HG03060 (cell line): ENCODE measurements around the gene DBI.
"Not testable (repeated sequence)": the region's sequence is repeated elsewhere in the genome, so short reads cannot be mapped to it uniquely, and the experiment has no call there.

Experiments used
- ATAC-seq: cut with Tn5 transposase; IDR thresholded peaks from one replicate; pipeline ENCODE4 v1.9.1; 2021; ENCODE audit warnings: low read depth, moderate number of reproducible peaks; ENCODE audit not compliant: unreplicated experiment

The DBI gene

GRCh38 chr2:119364798-119365197 lies 2.0 kb upstream of the DBI start:
- no peak for ATAC-seq

DNA sequence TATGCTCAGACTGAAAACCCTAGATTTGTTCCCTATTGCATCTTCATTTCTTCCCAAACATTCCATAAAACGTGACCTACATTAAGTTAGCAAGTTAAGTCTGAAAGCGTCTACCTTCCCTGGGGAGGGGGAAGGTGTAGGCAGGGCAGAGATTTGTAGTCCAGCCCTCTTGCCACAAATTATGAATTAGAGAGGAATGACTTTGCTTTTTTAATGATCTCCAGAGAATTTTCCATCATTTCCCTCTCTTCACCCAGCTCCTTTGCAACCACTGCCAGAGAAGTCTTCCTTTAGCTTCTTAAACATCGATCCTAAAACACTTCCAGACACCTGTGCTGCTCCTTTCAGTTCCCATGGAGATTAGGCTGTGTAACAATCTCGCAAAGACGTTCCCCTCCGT lies 1.3 kb upstream of the DBI start:
- ATAC-seq, result no peak

GRCh38 chr2:119366161-119366648 lies 572 bp upstream of the DBI start:
- ATAC-seq, result peak; percentile 1

DNA sequence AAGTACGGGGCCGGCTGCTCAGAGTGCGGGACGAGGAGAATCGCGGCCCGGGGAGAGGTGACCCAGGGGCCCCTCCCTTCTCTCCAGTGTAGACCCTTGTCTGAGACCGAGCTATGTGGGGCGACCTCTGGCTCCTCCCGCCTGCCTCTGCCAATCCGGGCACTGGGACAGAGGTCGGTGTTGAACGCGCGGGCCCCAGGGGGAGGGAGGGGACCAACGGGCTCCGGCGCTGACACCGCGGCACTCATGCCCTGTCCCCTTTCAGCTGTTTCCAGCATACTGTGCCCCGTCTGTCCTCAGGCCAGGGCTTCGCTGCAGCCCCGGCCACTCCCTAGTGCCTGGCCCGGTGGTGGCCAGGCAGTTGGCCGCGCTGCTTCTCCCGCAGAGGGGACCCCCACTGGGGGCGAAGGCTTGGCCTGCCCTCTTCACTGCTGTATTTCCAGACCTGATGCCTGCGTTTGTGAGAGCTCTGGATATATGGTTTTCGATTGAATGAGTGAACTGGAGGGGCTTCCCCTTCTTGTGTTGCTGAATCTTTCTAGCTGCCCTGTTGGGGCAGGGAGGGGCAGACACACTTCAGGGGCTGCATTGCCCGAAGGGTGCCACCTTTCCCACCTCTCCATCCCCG lies 809 bp downstream of the DBI start:
- ATAC-seq, result no peak

DNA sequence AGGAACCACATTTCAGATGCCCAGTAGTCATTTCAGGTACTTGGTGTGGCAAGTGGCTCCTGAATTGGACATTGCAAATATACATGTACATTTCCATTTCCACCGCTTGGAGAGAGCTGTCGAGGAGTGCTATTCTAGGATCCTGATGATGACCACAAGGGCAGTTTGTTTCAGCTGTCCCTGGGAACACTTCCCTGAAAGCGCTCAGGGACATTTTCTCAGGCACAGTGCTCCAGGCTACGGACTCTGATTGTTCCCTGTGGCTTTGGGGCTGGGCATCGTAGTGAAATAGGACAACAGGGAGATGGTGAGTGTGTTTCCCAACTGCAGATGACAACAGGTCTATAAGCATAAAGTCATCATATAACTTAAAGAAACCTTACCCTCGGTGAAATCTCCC lies 3.1 kb downstream of the DBI start:
- no peak for ATAC-seq

DNA sequence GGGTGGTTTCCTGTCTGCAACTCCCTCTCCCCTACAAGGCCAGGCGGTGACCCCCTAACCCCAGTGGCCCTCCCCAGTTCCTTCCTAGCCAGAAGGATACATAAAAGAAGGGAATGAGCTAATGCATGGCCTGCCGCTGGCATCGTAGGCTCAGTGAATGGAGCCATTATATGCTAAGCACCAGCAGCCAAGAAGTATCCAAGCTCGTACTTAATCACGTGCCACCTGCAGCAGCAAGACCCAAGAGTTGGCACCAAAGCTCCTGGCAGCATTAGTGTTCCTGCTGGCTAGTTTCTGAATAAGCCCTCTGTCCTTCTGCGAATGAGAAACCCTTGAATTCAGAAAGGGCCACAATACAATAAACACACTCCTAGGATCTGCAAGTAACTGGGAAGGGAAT lies 4.3 kb downstream of the DBI start:
- ATAC-seq, result no peak

DNA sequence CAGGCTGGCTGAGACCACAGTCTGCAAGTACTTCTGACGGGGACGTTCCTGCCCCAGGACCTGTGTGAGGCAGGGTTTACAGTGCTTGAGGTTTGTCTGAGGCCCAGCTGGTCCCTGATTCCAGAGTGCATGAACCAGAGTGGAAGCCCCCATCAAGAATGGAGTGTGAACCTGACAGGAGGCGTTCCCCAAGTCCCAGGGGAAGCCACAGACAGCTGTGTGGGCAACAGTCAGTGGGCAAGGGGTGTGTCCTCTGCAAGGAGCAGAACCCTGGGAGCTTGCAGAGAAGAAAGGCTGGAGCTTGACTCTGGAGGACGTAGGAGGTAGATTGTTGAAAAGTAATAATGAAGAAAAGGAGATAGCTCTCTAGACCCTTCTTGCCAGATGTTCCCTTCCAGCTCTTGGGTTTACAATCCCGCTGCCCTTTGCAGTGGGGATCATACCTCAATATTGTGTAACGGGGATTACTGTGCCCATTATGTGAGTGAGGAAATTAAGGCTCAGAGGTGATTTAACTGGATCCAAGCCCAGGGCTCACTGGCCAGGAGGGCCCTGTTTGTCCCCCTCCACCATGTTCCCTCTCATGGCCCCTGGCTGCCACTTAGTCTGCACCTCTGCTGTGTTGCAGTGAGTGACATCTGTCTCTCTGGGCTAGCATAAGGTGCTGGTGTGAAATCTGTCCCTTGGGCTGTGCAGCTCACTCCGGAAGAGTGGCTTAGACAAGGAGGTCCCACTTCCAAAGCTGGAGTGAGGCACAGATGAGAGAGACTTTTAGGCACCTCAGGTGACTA lies 6.2 kb downstream of the DBI start:
- no peak for ATAC-seq

DNA sequence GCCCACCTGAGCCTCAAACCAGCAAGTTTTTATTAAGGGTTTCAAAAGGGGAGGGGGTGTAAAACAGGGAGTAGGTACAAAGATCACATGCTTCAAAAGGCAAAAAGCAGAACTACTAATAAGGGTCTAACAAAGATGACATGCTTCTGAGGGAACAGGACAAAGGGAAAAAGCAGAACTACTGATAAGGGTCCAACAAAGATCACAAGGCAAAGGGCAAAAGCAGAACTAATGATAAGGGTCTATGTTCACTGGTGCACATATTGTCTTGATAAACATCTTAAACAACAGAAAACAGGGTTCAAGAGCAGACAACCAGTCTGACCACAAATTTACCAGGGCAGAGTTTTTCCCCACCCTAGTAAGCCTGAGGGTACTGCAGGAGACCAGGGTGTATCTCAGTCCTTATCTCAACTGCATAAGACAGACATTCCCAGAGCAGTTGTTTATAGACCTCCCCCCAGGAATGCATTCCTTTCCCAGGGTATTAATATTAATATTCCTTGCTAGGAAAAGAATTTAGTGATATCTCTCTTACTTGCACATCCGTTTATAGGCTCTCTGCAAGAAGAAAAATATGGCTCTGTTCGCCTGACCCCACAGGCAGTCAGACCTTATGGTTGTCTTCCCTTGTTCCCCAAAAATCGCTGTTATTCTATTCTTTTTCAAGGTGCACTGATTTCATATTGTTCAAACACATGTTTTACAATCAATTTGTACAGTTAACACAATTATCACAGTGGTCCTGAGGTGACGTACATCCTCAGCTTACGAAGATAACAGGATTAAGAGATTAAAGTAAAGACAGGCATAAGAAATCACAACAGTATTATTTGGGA lies 7.3 kb downstream of the DBI start:
- ATAC-seq, result not testable (repeated sequence)

DNA sequence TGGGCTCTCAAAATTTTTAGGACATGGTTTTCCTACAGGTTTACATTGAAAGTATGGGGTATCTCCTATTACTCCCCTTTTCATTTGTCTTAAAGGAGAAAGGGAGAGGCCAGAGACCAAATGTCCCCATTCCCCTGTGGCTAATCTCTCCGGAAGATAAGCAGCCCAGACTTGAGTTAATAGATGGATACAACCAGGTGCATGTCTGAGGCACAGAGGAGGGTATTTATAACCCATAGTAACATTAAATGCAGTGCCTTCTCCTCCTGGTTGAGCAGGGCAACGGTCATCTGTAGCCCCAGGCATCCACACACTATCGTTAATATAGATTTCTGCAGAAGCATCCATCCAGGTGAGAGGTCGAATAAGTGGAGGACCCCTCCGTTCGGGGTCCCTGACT lies 9.6 kb downstream of the DBI start:
- not testable (repeated sequence) for ATAC-seq

GRCh38 chr2:119376810-119377209 lies 10.0 kb downstream of the DBI start:
- ATAC-seq, result no peak

- ATAC-seq, result no peak
Observed at GRCh38 chr2:119377294-119377992, 10.7 kb downstream of the DBI start.

- no peak for ATAC-seq
Observed at GRCh38 chr2:119377993-119378345, 11.2 kb downstream of the DBI start.

GRCh38 chr2:119378566-119378965 lies 11.8 kb downstream of the DBI start:
- no peak for ATAC-seq

- ATAC-seq, result no peak
Observed at GRCh38 chr2:119383410-119384140, 16.8 kb downstream of the DBI start.

DNA sequence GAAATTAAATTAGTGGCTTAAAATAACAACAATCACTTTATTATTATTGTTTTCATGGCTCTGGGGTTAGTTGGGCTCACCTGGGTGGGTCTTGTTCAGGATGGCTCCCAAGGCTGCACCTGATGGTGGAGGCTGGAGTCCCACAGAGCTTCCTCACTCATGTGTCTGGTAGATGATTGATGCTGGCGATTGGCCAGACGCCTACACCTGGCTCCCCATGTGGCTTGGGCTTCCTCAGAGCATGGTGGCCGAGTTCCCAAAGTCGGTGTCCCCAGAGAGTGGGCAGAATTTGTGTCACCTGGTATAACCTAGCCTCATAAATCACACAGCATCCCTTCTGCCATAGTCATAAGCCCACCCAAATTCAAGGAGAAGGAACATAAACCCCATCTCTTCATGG lies 18.2 kb downstream of the DBI start:
- no peak for ATAC-seq

DNA sequence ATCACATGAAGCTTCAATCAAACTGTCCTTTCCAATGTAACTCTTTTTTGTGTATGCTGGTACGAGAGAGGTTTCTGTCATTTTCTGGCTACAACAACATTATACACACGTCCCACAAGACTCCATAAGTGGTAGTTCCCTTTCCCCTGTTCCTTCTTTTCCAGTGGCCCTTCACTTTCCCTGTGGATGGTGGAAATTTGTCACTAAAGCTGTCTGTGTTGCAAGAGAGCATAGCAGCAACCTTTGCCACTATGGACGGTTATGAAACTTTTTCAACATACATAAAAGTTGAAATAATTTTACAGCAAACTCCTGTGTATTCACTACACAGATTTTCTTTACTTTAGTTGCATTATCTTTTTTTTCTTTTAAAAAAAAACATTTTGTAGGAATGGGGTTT lies 18.7 kb downstream of the DBI start:
- ATAC-seq, result no peak

GRCh38 chr2:119387381-119388129 lies 20.8 kb downstream of the DBI start:
- ATAC-seq, result peak; percentile 82

DNA sequence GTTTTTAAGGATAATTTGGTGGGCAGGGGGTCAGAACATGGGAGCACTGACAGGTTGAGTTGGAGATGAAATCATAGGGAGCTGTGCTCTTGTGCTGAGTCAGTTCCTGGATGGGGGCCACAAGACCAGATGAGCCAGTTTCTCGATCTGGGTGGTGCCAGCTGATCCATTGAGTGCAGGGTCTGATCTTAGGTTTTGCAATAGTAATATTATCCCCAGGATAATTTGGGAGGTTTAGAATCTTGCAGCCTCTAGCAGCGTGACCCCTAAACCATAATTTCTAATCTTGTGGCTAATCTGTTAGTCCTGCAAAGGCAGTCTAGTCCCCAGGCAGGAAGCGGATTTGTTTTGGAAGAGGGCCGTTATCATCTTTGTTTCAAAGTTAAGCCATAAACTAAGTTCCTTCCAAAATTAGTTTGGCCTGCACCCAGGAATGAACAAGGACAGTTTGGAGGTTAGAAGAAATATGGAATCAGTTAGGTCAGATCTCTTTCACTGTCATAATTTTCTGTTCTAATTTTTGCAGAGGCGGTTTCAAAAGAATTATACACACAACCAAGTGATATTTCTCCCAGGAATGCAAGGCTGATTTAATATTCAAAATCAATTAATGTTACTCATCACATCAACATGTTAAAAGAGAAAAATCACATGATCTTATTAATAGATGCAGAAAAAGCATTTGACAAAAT lies 23.0 kb downstream of the DBI start:
- ATAC-seq, result no peak
